LNCAP (cell line): ENCODE data around the gene ATP9B.

Source experiments
- CTCF ChIP-seq: fragments of 450-650 bp; IDR thresholded peaks from 2 replicates; pipeline ENCODE4 v1.5.1; 2017; ENCODE audit warnings: mild to moderate bottlenecking

ATP9B gene

GRCh38 chr18:79260510-79260909, 191.3 kb downstream of the ATP9B start:
- TF ChIP-seq CTCF = no peak

- TF ChIP-seq CTCF = no peak
These were observed 203.7 kb downstream of the ATP9B start for GRCh38 chr18:79272916-79273315.

GRCh38 chr18:79274823-79275222, 205.6 kb downstream of the ATP9B start:
- no peak for TF ChIP-seq CTCF

GRCh38 chr18:79275461-79275860, 206.3 kb downstream of the ATP9B start:
- TF ChIP-seq CTCF = no peak

- no peak for TF ChIP-seq CTCF
These were observed 206.8 kb downstream of the ATP9B start for GRCh38 chr18:79275992-79276391.

GRCh38 chr18:79278896-79279295, 209.7 kb downstream of the ATP9B start:
- TF ChIP-seq CTCF = no peak

- TF ChIP-seq CTCF = no peak
These were observed 214.1 kb downstream of the ATP9B start for GRCh38 chr18:79283131-79283810.

- TF ChIP-seq CTCF = no peak
These were observed 214.7 kb downstream of the ATP9B start for GRCh38 chr18:79283929-79284328.
